HG03280 (cell line): ENCODE measurements around the gene LRP1.

Experiments used
- ATAC-seq: cut with Tn5 transposase; IDR thresholded peaks from one replicate; pipeline ENCODE4 v1.9.1; 2021; ENCODE audit warnings: mild to moderate bottlenecking, moderate library complexity; ENCODE audit not compliant: unreplicated experiment

The LRP1 gene

DNA sequence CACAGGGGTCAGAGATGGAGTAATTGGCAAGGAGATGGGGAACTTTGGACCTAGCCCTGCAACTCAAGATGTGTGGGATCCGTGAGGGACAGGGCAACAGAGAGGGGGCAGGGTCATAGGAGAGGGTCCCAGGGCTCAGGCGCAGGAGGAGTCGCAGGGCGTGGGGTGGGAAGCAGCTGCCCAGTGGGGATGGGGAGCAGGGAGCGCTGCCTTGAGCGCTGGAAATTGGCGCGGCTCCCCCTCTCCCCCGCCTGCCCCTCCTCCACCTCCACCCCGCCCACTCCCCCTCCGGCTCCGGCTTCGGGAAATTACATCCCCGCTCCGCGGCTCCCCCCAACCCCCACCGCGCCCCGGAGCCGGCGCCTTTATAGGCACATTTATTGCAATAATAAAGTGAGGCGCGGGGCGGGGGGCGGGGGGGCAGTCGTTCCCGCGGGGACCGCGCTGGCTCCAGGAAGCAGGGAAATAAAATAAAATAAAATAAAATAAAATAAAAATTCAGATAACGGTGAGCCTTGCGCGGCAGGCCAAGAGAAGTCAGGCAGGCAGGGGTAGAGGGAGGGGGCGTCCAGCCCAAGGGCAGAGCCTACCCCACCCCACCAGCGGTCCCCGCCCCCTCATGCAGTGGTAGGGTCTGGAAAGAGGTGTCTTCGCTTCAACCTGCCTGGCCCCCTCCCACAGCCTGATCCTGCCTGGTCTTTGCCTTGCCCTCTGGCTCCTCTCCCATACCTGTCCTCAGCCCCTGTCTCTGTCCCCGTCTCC, 91.9 kb downstream of the LRP1 start:
- no peak for ATAC-seq

DNA sequence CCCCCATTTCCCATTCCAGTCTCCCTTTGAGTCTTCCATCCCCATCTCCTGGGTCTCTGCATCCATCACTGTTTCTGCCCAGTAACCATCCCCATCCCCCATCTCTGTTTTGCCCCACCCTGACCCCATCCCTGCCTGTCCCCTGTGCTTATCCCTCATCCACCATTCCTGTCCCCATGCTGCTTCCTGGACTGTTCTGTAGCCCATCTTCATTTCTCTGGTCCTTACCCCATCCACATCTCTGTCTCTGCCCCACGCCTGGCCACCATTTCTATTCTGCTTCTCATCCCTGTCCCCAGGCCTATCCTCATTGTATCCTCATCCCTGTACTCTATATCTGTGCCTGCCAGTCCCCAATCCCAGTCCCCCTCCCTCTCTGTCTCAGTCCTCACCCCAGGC, 92.5 kb downstream of the LRP1 start:
- no peak for ATAC-seq

DNA sequence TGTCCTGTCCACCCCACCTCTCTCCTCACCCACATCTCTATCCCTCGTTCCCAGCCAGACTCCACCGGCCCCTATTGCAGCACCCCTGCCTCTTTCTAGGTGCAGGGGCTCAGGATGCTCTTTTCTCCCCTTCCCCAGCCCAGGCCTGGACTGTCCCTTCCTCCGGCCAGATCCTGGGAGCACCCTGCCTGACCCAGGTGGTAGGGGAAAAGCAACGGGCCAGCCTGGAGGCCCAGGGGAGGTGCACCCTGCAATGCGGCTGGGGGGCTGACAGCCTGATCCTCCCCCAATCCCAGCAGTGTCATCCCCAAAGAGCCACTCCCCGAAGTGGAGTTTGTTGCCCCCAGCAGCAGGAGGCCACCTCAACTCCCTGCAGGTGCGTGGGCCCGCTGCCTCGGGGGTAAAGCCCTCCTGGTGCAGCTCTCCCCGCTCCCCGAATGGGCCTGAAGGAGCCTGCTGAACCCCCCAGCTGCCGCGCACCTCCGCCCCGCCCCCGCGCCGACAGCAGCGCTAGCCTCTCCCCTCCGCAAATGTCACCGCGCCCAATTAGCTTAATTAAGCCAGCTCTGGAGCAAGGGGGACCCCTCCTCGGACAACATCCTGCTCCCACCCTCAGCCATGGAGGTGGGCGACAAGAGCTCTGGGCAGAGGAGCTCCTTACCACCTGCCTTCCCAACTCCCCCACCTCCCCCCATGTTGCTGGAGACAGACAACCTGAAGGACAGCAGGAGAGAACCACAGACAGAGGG, 93.1 kb downstream of the LRP1 start:
- no peak for ATAC-seq

DNA sequence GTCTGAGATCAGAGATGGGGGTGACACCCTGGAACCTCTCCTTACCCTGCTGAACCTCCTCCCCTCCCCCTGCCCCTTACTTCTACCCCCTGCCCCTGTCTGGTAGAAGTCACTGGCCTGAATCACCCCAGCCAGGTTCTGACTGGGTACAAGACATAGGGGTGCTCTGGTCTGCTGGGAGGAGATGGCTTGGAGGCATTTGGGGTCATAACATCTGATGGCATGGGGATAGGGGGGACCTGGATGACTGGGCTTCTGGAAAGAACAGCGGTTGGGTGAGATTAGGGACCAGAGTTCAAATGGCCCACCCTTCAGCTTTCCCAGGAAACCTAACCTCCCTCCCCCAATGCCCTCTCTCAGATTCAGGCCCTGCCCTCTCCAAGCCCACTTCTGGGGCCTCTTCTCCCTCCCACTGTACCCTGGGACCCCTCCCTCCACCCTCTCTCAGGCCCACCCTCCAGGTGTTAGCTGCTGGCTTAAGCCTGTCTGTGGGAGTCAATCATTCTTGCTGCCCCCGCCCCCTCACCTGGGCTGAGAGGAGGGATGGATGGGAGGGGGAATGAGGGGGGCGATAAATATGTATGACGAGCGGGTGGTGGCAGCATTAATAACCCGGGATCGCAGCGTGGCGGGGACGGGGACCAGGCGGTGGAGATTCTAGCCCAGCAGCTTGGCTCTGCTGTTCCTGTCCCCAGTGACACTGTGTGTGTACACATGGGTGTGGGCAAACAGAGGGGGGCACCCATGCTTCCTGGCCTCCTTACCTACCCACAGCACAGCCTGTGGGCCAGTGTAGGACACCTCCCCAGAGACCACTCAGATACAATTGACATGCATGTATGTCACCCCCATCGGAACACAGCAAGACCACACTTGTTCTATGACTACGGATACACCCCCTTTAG, 94.3 kb downstream of the LRP1 start:
- no peak for ATAC-seq

DNA sequence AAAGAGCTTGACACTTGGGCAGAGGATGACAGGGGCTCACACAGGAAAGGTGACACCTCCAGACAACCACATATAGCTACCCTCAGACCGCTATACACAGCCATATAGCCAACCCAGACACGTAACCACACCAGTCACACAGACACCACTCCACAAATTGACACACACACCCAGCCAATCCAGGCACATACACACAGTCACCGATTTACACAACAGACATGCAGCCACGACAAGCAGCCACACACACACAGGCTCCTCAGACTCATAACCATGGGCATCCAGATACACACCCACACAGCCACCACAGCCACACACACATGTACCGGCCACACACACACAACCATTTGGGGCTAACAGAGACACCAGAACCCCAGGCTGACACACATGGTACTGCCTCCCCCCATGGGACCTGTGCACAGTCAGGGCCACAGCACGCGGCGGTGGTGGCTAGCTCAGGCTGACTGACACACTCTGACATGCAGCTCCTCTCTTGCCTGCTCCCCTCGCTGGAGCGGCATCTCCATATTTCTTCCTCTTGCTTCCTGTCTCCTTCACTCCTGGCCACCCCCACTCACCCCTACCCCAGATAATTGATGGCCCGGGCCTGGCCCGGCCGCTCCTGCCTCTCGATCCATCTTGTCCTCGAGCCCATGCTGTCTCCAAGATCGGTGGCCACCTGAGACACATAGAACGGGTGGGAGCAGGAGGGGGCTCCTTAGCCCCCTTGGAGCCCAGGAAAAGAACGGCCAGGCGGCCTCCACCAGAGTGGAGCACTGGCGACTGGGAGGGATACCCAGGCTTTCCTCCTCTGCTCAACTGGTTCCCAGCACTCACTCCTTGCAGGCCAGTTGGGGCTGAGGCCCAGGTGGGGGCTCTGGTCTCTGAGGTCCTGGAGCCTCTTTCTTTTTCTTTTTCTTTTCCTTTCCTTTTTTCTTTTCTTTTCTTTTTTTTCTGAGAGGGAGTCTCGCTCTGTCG, 95.2 kb downstream of the LRP1 start:
- ATAC-seq: no peak

DNA sequence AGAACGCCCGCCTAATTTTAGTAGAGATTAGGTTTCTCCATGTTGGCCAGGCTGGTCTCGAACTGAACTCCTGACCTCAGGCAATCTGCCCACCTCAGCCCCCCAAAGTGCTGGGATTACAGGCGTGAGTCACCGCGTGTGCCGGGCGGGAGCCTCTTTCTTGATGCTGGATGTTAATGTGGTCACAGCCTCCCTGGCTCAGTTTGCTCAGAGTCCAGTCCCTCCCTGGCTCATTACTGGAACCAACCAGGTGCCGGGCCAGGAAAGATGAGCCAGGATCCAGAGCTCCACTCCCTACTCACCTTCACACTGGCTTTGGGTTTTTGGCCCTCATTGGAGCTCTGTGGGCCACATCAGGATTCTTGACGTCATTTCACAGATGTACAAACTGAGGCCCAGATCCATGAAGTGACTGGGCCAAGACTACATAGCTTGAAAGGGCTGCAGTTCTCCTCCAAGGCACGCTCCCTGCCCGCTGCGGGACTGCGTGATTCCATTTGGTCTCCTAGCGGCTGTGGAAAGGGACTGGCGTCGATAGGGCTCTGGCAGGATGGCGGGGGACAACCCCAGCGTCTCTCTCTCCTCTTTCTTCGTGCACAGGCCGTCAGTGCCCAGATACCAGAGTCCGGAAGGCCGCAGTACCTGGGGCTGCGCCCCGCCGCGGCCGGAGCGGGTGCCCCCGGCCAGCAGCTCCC, 96.1 kb downstream of the LRP1 start:
- no peak for ATAC-seq

DNA sequence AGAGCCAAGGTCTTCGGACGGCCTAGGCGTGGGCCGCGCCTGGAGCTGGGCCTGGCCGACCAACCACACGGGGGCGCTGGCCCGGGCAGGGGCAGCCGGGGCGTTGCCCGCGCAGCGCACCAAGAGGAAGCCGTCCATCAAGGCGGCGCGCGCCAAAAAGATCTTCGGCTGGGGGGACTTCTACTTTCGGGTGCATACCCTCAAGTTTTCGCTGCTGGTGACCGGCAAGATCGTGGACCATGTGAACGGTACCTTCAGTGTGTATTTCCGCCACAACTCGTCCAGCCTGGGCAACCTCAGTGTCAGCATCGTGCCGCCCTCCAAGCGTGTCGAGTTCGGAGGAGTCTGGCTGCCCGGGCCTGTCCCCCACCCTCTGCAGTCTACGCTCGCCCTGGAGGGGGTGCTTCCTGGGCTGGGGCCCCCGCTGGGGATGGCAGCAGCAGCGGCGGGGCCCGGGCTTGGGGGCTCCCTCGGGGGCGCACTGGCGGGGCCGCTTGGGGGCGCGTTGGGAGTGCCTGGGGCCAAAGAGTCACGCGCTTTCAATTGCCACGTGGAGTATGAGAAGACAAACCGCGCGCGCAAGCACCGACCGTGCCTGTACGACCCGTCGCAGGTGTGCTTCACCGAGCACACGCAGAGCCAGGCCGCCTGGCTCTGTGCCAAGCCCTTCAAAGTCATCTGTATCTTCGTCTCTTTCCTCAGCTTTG, 96.8 kb downstream of the LRP1 start:
- no peak for ATAC-seq

DNA sequence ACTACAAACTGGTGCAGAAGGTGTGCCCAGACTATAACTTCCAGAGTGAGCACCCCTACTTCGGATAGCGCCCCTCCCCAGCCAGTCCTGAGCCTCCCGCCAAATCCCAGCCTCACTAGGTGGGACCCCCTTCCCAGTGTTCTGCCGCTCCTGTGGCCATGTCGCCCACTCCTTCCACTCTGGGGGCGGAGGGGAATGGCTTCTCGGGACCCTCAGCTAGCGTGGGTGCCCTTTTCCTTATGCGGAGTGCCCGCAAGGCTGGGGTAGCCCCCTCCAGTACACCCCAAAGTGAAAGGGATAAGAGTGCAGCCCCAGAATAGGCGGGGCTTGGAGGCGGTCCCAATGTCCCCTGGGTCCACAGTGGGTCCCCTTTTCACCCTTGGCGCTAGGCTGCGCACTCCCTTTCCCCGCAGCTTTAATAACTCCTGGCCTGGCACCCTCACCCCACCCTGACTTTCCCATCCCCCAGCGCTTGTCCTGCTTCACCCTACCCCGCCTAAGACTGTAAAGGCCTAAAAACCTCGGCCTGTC, 97.5 kb downstream of the LRP1 start:
- ATAC-seq: no peak

DNA sequence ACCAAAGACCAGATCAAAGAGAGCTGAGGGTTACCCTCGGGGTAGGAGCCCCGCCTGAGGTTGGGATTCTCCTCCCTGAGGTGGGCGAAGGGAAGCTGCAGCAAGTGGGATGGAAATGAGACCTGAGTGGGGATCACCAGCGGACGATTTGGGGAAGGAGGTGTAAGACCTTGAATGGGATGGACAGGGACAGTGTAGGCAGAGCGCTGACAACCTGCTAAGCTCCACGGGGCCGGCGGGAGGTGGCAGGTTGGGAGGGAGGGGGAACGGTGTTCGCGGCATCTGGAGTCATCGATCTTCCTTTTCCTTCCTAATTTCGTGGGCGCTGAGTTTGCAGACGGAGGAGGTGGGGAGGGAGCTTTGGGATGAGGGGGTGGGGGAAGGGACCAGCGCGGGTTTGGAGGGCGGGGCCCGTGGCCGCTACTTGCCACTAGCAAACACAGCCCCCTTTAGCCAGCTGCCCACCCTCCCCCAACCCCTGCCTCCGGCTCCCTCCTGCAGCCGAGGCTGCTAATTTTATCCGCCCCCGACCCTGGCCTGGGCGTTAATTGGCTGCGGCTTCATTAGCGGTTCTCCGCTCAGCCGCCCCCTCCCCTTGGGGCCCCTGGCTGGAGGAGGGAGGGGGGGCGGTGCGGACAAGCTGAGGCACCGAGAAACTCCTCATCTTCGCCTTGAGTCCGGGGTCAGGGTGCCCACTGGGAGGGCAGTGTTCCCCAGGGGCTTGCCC, 98.5 kb downstream of the LRP1 start:
- ATAC-seq: no peak

DNA sequence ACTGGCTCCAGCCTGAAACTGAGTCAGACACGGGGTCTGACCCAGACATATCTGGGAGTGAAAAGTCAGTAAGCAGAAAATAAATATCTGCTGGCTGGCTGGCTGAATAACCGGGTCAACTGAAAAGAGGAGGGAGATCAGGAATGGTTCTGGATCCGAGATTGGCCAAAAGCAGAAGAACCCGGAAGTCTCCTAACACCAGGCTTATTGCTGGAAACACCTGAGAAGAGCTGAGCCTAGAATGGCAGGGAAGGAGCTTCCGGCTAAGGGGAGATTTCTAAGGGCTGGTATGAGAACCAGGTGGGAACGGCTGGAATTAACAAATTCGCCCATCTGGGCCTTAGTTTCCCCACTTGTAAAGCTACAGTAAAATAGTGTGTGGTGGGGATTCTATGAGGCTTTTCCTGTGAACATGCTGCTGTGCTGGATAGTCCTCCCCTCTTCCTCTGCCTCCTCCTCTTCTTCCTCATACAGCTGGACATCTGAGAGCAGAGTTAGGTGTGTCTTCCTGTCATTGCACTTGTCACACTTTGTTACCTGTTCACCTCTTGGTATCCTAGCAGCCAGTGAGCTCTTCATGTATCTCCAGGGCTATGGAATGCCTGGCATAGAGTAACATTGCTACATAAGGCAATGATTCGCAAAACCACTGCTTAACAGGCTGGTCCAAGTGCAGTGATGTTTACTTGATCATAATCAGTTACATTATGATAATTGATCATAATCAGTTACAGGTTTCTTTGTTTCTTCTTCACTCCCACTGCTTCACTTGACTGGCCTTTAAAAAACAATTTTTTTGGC, 99.2 kb downstream of the LRP1 start:
- ATAC-seq: no peak

DNA sequence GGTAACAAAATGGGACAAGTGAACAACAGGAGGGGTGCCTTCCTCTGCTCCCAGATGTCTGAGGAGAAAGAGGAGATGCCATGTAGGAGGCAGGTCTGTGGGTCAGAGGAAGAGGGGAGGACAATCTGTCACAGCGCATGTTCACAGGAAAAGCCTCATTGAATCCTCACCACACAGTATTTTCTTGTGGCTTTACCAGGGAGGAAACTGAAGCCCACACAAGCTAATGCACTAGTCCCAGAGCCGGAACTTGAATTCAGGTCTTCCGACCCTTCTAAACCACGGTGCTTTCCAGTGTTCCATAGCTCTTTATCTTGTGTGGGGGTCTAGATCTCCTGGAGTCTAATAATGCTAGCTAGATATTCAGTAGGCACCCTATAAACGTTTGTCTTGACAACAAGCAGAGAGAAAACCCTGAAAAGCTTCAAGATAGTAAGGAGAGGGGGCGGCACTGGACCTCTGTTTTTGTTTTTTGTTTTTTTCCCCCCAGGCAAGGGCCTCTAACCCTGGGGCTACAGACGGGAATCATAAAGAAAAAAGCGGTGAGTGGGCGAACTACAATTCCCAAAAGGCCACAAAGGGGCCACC, 100.9 kb downstream of the LRP1 start:
- ATAC-seq: peak; percentile 0

DNA sequence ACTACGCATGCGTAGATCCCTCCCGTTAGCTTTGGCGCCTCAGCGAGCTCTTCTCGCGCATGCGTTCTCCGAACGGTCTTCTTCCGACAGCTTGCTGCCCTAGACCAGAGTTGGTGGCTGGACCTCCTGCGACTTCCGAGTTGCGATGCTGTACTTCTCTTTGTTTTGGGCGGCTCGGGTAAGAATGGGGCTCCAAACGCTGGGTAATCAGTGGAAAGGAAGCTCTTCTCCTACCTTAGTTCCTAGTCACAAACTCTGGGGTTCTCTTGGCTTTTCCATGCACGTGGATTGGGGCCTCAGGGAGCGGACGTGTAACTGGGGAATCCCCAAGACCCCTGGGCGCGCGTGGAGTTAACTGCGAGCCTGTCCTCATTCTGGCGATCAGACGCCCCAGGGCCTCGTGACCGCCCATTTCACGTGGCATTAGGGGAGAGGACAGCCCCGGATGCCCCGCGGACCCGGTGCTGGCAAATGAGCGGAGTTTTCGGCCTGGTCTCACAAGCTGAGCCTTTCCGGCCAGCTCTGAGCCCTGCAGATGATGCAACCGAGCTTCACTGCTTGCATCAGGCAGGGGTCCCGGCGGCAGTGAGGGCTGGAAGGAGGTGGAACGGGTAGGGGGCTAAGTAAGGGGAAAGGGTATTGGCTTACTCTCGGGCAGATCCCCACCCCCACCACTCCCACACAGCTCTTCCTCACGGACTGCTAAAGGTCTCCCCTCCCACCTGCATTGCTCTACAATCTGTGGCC, 101.5 kb downstream of the LRP1 start, which contains the start of gene SHMT2:
TSS of gene SHMT2 (plus strand) at position 78 of the 747 bp plus-strand sequence. CDS start at position 146, 68 bp downstream.
- peak; percentile 70 for ATAC-seq

DNA sequence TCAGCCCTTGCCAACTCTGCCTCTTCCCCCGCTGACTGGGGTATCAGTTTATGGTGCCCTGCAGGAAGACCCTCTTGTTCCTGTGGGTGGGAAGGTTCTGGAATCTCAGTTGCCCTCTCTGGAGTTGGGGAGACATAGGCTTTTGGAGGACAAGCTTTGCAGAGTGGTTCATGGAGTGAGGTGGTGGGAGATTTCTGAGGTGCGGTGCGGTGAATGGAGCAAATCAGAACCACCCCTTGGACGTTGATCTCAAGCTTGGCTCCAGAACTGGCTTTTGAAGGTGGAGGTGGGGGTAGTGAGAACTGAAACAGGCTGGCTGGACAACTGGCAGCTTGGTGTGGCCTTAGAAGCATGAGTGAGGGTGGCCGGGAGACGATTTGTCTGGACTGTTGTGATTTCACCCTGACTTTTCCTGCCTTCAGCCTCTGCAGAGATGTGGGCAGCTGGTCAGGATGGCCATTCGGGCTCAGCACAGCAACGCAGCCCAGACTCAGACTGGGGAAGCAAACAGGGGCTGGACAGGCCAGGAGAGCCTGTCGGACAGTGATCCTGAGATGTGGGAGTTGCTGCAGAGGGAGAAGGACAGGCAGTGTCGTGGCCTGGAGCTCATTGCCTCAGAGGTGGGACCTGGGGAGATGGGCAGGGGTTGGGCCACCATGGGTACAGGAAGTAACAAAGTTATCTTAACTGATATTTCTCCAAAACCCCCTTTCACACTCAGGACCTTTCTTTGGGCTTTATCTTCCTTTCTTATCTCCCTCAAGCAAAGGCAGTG, 102.3 kb downstream of the LRP1 start:
- no peak for ATAC-seq

DNA sequence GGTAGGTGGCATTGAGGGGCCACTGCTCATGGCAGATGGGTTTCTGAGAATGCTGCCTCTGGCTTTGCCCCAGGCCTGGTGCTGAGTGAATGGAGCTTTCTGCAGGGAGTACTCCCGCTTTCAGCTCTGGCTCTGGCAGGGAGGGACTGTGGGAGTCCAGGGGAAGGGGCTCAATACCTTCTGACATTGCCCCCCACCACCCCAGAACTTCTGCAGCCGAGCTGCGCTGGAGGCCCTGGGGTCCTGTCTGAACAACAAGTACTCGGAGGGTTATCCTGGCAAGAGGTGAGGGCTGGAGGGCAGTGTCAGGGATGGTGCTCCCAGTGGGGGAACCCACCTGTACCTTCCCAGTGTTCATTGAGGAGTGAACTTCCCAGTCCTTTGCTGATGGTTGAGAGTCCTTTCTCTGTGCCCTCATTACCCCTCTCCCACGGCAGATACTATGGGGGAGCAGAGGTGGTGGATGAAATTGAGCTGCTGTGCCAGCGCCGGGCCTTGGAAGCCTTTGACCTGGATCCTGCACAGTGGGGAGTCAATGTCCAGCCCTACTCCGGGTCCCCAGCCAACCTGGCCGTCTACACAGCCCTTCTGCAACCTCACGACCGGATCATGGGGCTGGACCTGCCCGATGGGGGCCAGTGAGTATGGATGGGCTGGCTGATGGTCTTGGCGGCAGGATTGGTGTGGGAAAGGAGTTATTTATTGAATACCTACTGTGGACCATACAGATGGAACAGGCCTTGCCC, 103.2 kb downstream of the LRP1 start:
- no peak for ATAC-seq
